ENCODE measurements around the gene CYP27A1. TPM values are rescaled to one million over a fixed set of nuclear protein-coding genes. Genes with fewer than 3 reads are reported as not detected.

The CYP27A1 gene
- total RNA-seq, 1 donor from 2014 or later = 6.7 TPM

- H3K4me3 ChIP-seq = no peak overlapping the region
- peaks cover 28% of the 10 kb centered on the region for H3K4me1 ChIP-seq
- intact Hi-C loops (cut with micrococcal nuclease) = no loop called here
- H3K9me3 ChIP-seq (replicated peaks) = no peaks in the 10 kb centered on the region
- no peak for DNase-seq
- H3K27me3 ChIP-seq (ENCODE audit: low read depth) = no peaks in the 10 kb centered on the region
- H3K27ac ChIP-seq (replicated peaks) = peak overlapping the region; percentile 76
- H3K36me3 ChIP-seq = peaks cover 58% of the 10 kb centered on the region
- TF ChIP-seq CTCF (IDR thresholded peaks at IDR 0.05; ENCODE audit: borderline replicate concordance) = no peak
These were observed 35.5 kb upstream of the CYP27A1 start for GRCh38 chr2:218746470-218746795.

GRCh38 chr2:218746960-218747359, 35.0 kb upstream of the CYP27A1 start:
- TF ChIP-seq CTCF (IDR thresholded peaks at IDR 0.05; ENCODE audit: borderline replicate concordance) = no peak
- no peaks in the 10 kb centered on the region for H3K27me3 ChIP-seq (ENCODE audit: low read depth)
- DNase-seq = no peak
- H3K4me3 ChIP-seq = no peak overlapping the region
- no peaks in the 10 kb centered on the region for H3K9me3 ChIP-seq (replicated peaks)
- intact Hi-C loops (cut with micrococcal nuclease) = no loop called here
- H3K4me1 ChIP-seq = peaks cover 28% of the 10 kb centered on the region
- H3K27ac ChIP-seq (replicated peaks) = peak overlapping the region; percentile 76
- H3K36me3 ChIP-seq = peaks cover 58% of the 10 kb centered on the region

- Histone ChIP-seq H3K27ac (replicated peaks) (no peak overlapping the region), H3K27me3 (ENCODE audit: low read depth) (no peaks in the 10 kb centered on the region), H3K9me3 (replicated peaks) (no peaks in the 10 kb centered on the region), H3K36me3 (peaks cover 71% of the 10 kb centered on the region), H3K4me3 (no peak overlapping the region), H3K4me1 (peaks cover 18% of the 10 kb centered on the region)
- no peak for DNase-seq
- intact Hi-C loops (cut with micrococcal nuclease) = no loop called here
- no peak for TF ChIP-seq CTCF (IDR thresholded peaks at IDR 0.05; ENCODE audit: borderline replicate concordance)
These were observed 33.1 kb upstream of the CYP27A1 start for GRCh38 chr2:218748741-218749441.

GRCh38 chr2:218754201-218754600, 27.7 kb upstream of the CYP27A1 start:
- intact Hi-C loops (cut with micrococcal nuclease) = no loop called here
- Histone ChIP-seq H3K27ac (replicated peaks) (no peak overlapping the region), H3K36me3 (peaks cover 66% of the 10 kb centered on the region), H3K4me1 (no peaks in the 10 kb centered on the region), H3K9me3 (replicated peaks) (no peaks in the 10 kb centered on the region), H3K4me3 (no peak overlapping the region), H3K27me3 (ENCODE audit: low read depth) (no peaks in the 10 kb centered on the region)
- no peak for TF ChIP-seq CTCF (IDR thresholded peaks at IDR 0.05; ENCODE audit: borderline replicate concordance)
- DNase-seq = no peak

- Histone ChIP-seq H3K27ac (replicated peaks) (no peak overlapping the region), H3K27me3 (ENCODE audit: low read depth) (no peaks in the 10 kb centered on the region), H3K9me3 (replicated peaks) (no peaks in the 10 kb centered on the region), H3K36me3 (peaks cover 60% of the 10 kb centered on the region), H3K4me1 (no peaks in the 10 kb centered on the region), H3K4me3 (no peak overlapping the region)
- intact Hi-C loops (cut with micrococcal nuclease) = no loop called here
- TF ChIP-seq CTCF (IDR thresholded peaks at IDR 0.05; ENCODE audit: borderline replicate concordance) = no peak
- DNase-seq = no peak
These were observed 27.2 kb upstream of the CYP27A1 start for GRCh38 chr2:218754781-218755180.
